OCI-LY7 (cell line): ENCODE data around the gene TP53AIP1. TPM values are rescaled to one million over a fixed set of nuclear protein-coding genes. Genes with fewer than 3 reads are reported as not detected.

ENCODE experiments used
- BruUV-seq: library from RNA; stranded (reverse); fragments of 400-500 nt; replicated peaks from 2 replicates; lab custom pipeline; 2021; lab: Mats Ljungman, UMichigan
- CTCF ChIA-PET: fragments of 300-600 bp; sonication (Branson Sonifier 250); formaldehyde crosslinking; loops from one replicate; lab custom pipeline; 2022; ENCODE audit warnings: antibody characterized with exemption; ENCODE audit not compliant: unreplicated experiment; lab: Charles Lee
- POLR2A ChIA-PET: fragments of 300-600 bp; sonication (Branson Sonifier 250); formaldehyde crosslinking; loops from one replicate; lab custom pipeline; 2022; ENCODE audit warnings: antibody characterized with exemption; lab: Charles Lee
- DNase-seq: peaks from one replicate; pipeline ENCODE4 v3.0.0-alpha.2; 2015; ENCODE audit warnings: low spot score
- H2AFZ ChIP-seq: fragments of 200-600 bp; sonication (generic), shearing (Covaris generic); 2 replicates; pipeline ENCODE4 v1.6.1; 2014; ENCODE audit warnings: mild to moderate bottlenecking, antibody characterized with exemption, low read length, moderate library complexity
- H3K27ac ChIP-seq: fragments of 200-600 bp; sonication (generic); 2 replicates; pipeline ENCODE4 v1.5.1; 2014; ENCODE audit warnings: mixed run types, low read depth, mild to moderate bottlenecking, moderate library complexity, low read length, inconsistent platforms; ENCODE audit not compliant: poor library complexity, severe bottlenecking
- H3K36me3 ChIP-seq: fragments of 200-600 bp; sonication (generic); 2 replicates; pipeline ENCODE4 v1.6.1; 2014; ENCODE audit warnings: mild to moderate bottlenecking, antibody characterized with exemption, low read length, moderate library complexity, mixed read lengths; ENCODE audit not compliant: insufficient read depth
- H3K4me1 ChIP-seq: fragments of 200-600 bp; sonication (generic); 2 replicates; pipeline ENCODE4 v1.5.1; 2014; ENCODE audit warnings: mild to moderate bottlenecking, low read length; ENCODE audit not compliant: insufficient read depth, poor library complexity, severe bottlenecking
- H3K4me2 ChIP-seq: fragments of 200-600 bp; sonication (generic); 2 replicates; pipeline ENCODE4 v1.6.1; 2014; ENCODE audit warnings: mild to moderate bottlenecking, low read length
- H3K4me3 ChIP-seq: fragments of 200-600 bp; sonication (generic); 2 replicates; pipeline ENCODE4 v1.5.1; 2014; ENCODE audit warnings: mild to moderate bottlenecking, low read depth, low read length; ENCODE audit not compliant: poor library complexity, severe bottlenecking
- H3K79me2 ChIP-seq: fragments of 200-600 bp; sonication (generic); 2 replicates; pipeline ENCODE4 v1.6.1; 2016; ENCODE audit warnings: low read depth, mild to moderate bottlenecking, low read length, moderate library complexity, mixed read lengths; ENCODE audit not compliant: insufficient read depth
- H3K9me2 ChIP-seq: fragments of 200-600 bp; sonication (generic); 2 replicates; pipeline ENCODE4 v1.6.1; 2016; ENCODE audit warnings: mild to moderate bottlenecking, low read length, mixed read lengths; ENCODE audit not compliant: insufficient read depth
- H3K9me3 ChIP-seq: fragments of 200-600 bp; sonication (generic); 2 replicates; pipeline ENCODE4 v1.6.1; 2014; ENCODE audit warnings: mild to moderate bottlenecking, mixed run types, low read length, mixed read lengths
- H4K20me1 ChIP-seq: fragments of 200-600 bp; sonication (generic); 2 replicates; pipeline ENCODE4 v1.6.1; 2014; ENCODE audit warnings: mild to moderate bottlenecking, antibody characterized with exemption, low read length, moderate library complexity, mixed read lengths; ENCODE audit not compliant: insufficient read depth
- CTCF ChIP-seq: fragments of 200-600 bp; sonication (generic); conservative IDR thresholded peaks from 2 replicates; pipeline ENCODE4 v1.5.1; 2014; ENCODE audit warnings: mild to moderate bottlenecking, antibody characterized with exemption, low read length, moderate library complexity, mixed read lengths
- EZH2phosphoT487 ChIP-seq: fragments of 200-600 bp; sonication (generic); IDR thresholded peaks from 2 replicates; pipeline ENCODE4 v1.6.1; 2018; ENCODE audit warnings: low read depth, borderline replicate concordance, mild to moderate bottlenecking, mixed run types, antibody characterized with exemption, low read length, moderate library complexity, mixed read lengths
- intact Hi-C: fragments of 100-400 bp; cut with micrococcal nuclease; formaldehyde crosslinking; loops from one replicate; pipeline ENCODE4 v1.10.0; 2022; ENCODE audit not compliant: unreplicated experiment
- total RNA-seq, 2 experiments: library from RNA; depleted of rRNA in 1 of 2; stranded (reverse); fragments of >200 nt in 1 of 2; shearing (Covaris generic) in 1 of 2; gene quantifications; 2 replicates each; pipeline ENCODE4 v1.2.3, GENCODE V29; 2014 to 2022

Gene TP53AIP1
- total RNA-seq, 2 experiments from 2014 or later = not detected

- TF ChIP-seq EZH2phosphoT487 = no peak
- no peak for TF ChIP-seq CTCF
- POLR2A ChIA-PET = interaction anchor here (0.7 kb wide), 1 partner anchor 58 kb away, joined by 3 read pairs; no protein-coding TSS in a partner anchor
- no peak overlapping the region for H3K27ac ChIP-seq
- no peaks in the 10 kb centered on the region for H3K9me2 ChIP-seq
- H4K20me1 ChIP-seq = no peaks in the 10 kb centered on the region
- no peak overlapping the region for H3K4me2 ChIP-seq
- no peaks in the 10 kb centered on the region for H3K9me3 ChIP-seq
- no peaks in the 10 kb centered on the region for H3K4me1 ChIP-seq
- no peaks in the 10 kb centered on the region for H3K36me3 ChIP-seq
- no peaks in the 10 kb centered on the region for H3K79me2 ChIP-seq
- BruUV-seq = no TSS peak
- CTCF ChIA-PET = no interaction called here
- H2AFZ ChIP-seq = no peak overlapping the region
- intact Hi-C loops = no loop called here
- DNase-seq = no peak
- H3K4me3 ChIP-seq = no peak overlapping the region
Observed at GRCh38 chr11:128926437-128927107, 16.1 kb downstream of the TP53AIP1 start.

GRCh38 chr11:128926000-128926399, 16.7 kb downstream of the TP53AIP1 start:
- no peaks in the 10 kb centered on the region for H3K9me2 ChIP-seq
- no peaks in the 10 kb centered on the region for H3K4me1 ChIP-seq
- no peak overlapping the region for H3K4me2 ChIP-seq
- no peak overlapping the region for H3K4me3 ChIP-seq
- TF ChIP-seq CTCF = no peak
- TF ChIP-seq EZH2phosphoT487 = no peak
- POLR2A ChIA-PET = interaction anchor here (0.7 kb wide), 1 partner anchor 57 kb away, joined by 3 read pairs; no protein-coding TSS in a partner anchor
- no TSS peak for BruUV-seq
- no peak overlapping the region for H2AFZ ChIP-seq
- H4K20me1 ChIP-seq = no peaks in the 10 kb centered on the region
- DNase-seq = no peak
- CTCF ChIA-PET = no interaction called here
- no peaks in the 10 kb centered on the region for H3K79me2 ChIP-seq
- H3K27ac ChIP-seq = no peak overlapping the region
- intact Hi-C loops = no loop called here
- H3K9me3 ChIP-seq = no peaks in the 10 kb centered on the region
- H3K36me3 ChIP-seq = no peaks in the 10 kb centered on the region

GRCh38 chr11:128925250-128925600, 17.4 kb downstream of the TP53AIP1 start:
- Histone ChIP-seq H3K79me2 (no peaks in the 10 kb centered on the region), H2AFZ (no peak overlapping the region), H3K4me1 (no peaks in the 10 kb centered on the region), H3K4me3 (no peak overlapping the region), H4K20me1 (no peaks in the 10 kb centered on the region), H3K36me3 (no peaks in the 10 kb centered on the region), H3K4me2 (no peak overlapping the region), H3K9me3 (no peaks in the 10 kb centered on the region), H3K27ac (no peak overlapping the region), H3K9me2 (no peaks in the 10 kb centered on the region)
- POLR2A ChIA-PET = no interaction called here
- intact Hi-C loops = no loop called here
- no TSS peak for BruUV-seq
- CTCF ChIA-PET = no interaction called here
- no peak for DNase-seq
- TF ChIP-seq EZH2phosphoT487 (no peak), CTCF (no peak)
